Activated T-cell treated with anti-CD3 and anti-CD28 coated beads for 4 hours (primary cell): ENCODE measurements around the gene AZU1.
"Not testable (repeated sequence)": the region's sequence is repeated elsewhere in the genome, so short reads cannot be mapped to it uniquely, and the experiment has no call there.

Experiments
- DNase-seq: peaks from one replicate; pipeline ENCODE4 v3.0.0-alpha.2; 2020

The AZU1 gene

DNA sequence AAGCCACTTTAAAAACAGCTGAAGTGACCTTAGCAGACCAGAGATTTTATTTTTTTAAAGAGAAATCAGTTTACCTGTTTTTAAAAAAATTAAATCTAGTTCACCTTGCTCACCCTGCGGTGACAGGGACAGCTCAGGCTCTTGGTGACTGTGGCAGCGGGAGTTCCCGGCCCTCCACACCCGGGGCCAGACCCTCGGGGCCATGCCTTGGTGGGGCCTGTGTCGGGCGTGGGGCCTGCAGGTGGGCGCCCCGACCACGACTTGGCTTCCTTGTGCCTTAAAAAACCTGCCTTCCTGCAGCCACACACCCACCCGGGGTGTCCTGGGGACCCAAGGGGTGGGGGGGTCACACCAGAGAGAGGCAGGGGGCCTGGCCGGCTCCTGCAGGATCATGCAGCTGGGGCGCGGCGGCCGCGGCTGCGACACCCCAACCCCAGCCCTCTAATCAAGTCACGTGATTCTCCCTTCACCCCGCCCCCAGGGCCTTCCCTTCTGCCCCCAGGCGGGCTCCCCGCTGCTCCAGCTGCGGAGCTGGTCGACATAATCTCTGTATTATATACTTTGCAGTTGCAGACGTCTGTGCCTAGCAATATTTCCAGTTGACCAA is 16.7 kb upstream of the AZU1 start:
- no peak for DNase-seq

- DNase-seq, result no peak
Measured at GRCh38 chr19:811506-812048, 16.1 kb upstream of the AZU1 start.

- no peak for DNase-seq
Measured at GRCh38 chr19:812049-812746, 15.4 kb upstream of the AZU1 start.

GRCh38 chr19:812747-813218 is 14.9 kb upstream of the AZU1 start:
- no peak for DNase-seq

DNA sequence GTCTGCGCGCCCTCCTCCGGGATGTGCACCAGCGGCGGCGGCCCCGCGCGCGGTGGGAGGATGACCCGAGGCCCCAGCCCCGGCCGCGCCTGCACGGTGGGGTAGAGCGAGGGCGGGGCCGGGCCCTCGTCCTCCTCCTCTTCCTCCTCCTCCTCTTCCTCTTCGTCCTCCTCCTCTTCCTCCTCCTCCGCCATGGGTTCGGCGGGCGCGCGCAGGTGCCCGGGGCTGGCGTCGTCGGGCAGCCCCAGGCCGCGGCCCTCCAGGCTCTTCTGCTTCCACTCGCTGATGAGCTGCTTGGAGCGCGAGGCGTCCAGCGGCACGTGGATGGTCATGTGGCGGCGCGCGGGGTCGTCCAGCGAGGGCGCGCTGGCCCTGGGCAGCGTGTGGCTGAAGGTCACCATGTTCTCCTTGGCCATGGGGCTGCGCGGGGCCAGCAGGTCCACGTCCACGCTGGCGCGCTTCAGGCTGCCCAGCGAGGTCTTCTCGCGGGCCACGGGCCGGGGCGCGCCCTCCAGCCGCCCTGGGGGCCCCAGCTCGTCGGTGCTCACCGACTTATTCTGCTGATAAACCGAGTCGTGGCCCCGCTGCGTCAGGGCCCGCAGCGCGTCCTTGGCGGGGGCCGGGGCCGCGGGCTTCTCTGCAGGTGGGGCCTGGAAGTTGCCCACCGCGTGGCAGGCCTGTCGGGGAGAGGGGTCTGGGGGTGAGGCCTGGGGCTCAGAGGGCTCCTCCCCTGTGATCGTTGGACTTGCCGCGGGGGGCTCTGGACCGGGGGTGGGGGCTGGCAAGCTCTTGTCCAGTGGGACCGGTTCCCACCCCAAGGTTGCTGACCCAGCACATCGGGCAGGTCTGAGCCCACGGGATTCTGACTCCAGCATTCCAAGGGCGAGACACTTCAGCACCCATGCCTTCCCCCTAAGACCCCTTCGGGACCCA is 14.2 kb upstream of the AZU1 start:
- no peak for DNase-seq

DNA sequence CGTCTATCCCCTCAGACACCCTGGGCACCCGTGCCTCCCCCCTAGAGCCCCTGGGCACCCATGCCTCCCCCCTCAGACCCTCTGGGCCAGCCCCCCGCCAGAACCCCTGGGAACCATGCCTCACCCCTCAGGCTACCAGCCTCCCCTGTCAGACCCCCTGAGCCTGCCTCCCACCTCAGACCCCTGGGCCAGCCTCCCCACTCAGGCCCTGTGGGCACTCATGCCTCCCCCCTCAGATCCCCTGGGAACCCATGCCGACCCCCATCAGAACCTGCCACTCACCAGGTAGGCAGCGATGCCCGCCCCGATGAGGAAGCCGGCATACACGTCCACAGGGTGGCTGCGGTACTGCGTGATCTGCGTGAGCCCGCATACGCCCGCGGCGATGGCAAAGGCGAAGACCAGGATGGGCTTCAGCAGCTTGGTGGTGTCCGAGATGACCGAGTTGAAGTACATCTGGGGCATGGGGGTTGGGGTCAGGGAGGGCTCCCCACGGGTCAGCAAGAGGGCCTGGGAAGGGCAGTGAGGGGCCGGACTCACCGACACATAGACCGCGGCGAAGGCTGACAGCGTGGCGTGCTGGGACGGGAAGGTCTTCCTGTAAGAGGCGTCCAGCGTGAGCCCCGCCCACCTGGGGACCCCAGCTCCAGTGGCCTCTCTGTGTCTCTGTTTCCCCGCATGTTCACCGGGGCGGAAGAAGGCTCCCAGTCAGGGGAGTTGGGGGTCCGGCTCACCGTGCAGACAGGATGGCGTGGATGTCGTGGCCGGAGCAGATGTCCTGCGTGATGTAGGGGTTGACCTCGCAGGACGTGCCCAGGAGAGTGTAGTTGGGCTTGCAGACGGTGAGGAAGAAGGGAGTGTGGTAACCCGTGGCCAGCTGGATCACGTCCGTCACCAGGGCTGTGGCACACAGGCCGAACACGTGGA is 13.2 kb upstream of the AZU1 start:
- no peak for DNase-seq

DNA sequence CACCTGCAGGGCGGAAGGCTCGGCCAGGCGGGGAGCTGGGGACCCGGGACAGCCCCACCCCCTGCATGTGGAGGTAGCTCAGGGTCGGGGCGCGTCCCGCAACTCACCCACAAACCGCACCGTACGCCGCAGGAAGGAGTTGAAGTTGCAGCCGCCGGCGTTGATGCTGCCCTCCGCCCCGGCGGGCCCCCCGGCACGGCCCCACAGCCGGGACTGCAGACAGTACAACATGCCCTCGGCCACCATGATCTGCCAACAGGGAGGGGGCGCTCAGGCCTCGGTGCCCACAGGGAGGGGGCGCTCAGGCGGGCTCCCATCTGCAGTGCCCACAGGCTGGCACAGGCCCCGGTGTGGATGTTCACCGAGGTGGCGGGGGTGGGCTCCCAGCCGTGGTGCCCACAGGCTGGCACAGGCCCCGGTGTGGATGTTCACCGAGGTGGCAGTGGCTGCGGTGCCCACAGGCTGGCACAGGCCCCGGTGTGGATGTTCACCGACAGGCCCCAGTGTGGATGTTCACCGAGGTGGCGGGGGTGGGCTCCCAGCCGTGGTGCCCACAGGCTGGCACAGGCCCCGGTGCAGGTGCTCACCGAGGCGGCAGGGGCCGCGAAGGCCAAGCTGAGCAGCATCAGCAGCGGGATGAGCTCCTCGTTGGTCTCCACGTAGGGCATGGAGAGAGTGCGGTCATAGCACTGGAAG is 12.4 kb upstream of the AZU1 start:
- DNase-seq, result no peak

DNA sequence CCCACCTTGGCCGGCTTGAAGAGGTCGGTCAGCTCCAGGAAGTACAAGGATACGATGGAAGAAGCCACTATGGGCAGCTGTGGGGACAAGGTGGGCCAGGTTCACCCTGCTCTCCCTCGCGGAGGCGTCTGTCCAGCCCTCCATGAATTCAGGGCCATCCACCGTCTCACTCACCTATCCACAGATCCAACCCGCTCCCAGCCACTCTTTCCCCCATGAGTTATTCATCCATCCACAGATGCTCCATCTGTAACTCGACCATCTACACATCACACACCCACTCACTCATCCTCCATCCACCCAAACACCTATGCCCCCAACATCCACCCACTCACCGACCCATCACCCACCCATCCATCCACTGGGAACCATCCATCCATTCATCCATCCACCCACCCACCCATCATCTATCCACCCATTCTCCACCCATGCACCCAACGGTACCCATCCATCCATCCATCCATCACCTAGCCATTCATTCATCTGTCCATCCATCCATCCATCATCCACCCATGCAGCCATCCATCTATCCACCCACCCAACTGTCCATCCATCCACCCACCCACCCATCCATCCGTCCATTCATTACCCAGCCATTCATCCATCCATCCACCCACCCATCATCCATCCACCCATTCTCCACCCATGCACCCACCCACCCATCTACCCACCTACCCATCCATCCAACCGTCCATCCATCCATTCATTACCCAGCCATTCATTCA is 11.7 kb upstream of the AZU1 start:
- no peak for DNase-seq

- no peak for DNase-seq
Measured at GRCh38 chr19:816500-816857, 11.2 kb upstream of the AZU1 start.

- not testable (repeated sequence) for DNase-seq
Measured at GRCh38 chr19:820212-820611, 7.4 kb upstream of the AZU1 start.

GRCh38 chr19:821231-821824 is 6.3 kb upstream of the AZU1 start:
- DNase-seq, result no peak

DNA sequence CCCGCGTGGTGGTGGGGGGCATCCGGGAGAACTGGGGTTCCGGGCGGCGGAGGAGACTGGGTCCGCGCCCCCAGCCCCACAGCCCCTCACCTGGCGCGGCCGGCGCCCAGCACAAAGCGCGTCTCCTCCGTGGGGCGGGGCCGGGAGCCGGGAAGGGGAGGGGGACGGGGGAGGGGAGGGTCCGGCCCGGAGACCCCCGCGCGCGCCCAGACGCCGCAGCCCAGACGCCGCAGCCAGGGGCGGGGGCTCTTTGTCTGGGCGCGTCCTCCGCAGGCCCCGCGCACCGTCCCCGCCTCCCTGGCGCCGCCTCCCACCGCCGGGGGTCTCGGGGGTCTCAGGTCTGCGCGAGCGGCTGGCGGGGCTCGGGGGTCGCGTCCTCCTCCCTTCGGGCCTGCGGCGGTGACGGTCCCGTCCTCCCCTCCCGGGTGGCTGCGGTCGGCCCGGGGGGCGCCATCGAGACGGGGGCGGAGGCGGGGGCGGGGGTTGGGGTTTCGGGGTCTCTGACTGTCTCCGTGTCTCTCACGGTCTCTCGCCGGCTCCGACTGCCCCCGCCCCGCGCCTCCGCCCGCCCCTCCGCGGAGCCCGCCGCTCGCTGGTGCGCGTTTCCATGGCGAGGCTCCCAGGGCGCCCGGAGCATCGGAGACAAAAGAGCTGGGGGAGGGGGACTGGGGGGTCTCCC is 5.7 kb upstream of the AZU1 start, which contains the start of gene PLPPR3:
PLPPR3 (minus strand) TSS at position 131 of the 679 bp plus-strand sequence. CDS start 396 bp downstream, outside the sequence.
- no peak for DNase-seq

- no peak for DNase-seq
Measured at GRCh38 chr19:823565-824121, 4.0 kb upstream of the AZU1 start.

DNA sequence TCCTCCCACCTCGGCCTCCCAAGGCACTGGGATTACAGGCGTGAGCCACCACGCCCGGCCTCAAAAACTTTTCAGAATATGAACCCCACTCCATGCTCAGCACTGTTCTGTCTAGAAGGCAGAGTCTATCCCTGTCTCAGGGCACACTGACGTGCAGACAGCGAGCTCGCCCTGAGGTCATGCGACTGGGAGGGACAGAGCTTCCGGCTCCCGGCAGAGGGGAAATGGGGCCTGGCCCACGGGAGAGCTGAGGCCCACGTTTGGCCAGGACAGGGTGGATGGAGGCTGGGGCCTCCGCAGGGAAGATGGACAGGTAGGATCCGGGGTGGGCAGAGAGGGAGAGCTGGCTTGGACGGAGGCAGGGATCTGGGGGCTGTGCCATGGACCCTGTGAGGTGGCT is 2.8 kb upstream of the AZU1 start:
- DNase-seq, result no peak

DNA sequence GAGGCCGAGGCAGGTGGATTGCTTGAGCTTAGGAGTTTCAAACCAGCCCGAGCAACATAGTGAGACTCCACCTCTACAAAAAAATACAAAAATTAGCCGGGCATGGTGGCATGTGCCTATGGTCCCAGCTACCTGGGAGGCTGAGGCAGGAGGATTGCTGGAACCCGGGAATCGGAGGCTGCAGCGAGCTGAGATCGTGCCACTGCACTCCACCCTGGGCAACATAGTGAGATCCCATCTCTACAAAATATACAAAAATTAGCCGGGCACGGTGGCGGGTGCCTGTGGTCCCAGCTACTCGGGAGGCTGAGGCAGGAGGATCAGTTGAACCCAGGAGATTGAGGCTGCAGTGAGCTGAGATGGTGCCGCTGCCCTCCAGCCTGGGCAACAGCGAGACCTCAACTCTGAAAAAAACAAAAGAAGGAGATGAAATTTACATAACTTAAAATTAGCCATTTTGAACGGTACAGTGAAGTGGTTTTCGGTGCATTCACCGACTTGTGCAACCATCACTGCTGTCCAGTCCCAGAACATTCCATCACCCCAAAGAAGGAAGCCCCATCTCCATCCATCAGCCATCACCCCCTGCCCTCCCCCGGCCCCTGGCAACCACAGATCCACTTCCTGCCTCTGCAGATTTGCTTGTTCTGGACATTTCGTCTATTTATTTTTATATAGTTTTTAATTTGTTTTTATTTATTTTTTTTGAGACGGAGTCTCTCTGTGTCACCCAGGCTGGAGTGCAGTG is 1.6 kb upstream of the AZU1 start:
- no peak for DNase-seq

DNA sequence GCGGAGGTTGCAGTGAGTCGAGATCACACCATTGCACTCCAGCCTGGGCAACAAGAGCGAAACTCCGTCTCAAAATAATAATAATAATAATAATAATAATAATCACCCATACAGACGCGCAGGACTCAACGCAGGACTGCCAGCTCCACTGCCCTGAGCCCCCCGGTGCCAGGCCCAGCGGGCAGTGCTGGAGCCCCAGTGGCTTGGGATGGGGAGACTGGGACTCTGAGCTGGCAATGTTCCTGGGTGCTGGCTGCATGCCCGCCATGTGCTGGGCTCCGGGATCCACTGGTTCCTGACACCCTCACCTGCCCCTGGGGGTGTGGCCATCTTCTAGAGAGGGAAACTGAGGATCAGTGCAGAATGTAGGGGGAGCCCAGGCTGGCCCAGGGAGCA is 325 bp upstream of the AZU1 start:
- DNase-seq, result no peak

DNA sequence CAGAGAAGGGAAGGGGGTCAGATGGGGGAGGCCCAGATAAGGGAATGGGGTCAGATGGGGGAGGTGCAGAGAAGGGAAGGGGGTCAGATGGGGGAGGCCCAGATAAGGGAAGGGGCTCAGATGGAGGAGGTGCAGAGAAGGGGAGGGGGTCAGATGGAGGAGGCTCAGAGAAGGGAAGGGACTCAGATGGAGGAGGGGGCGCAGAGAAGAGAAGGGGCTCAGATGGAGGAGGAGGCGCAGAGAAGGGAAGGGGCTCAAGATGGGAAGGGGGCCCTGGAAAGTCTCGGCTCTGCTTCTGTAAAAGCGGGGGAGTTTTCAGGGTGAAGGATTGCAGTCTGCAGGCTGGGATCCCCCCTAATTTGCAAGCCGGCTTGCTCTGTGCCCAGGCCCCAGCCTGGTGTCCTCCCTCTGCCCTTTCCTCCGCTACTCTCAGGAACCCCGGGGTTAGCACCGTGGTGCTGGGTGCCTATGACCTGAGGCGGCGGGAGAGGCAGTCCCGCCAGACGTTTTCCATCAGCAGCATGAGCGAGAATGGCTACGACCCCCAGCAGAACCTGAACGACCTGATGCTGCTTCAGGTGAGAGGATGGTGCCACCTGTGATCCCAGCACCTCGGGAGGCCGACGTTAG is 1.6 kb downstream of the AZU1 start:
- DNase-seq, result no peak
